HCT116 (cell line): ENCODE data around the gene ABHD4. TPM values are rescaled to one million over a fixed set of nuclear protein-coding genes. Genes with fewer than 3 reads are reported as not detected.

Source experiments
- total RNA-seq: library from RNA; stranded (reverse); gene quantifications from one replicate; pipeline ENCODE4 v1.2.1, GENCODE V29; 2021; ENCODE audit not compliant: unreplicated experiment

The ABHD4 gene
- total RNA-seq, 1 experiment from 2014 or later = 9.4 TPM

Other genes with a start within 250 kb of the ABHD4 start
- 162 TPM for gene DAD1, start 9.1 kb upstream of the ABHD4 start, total RNA-seq
- not detected for gene OR6J1, start 46.1 kb downstream of the ABHD4 start, total RNA-seq
- gene OXA1L, start 168.4 kb downstream of the ABHD4 start, total RNA-seq = 146 TPM
- 0.27 TPM for gene SLC7A7, start 217.1 kb downstream of the ABHD4 start, total RNA-seq
- gene MRPL52, start 231.6 kb downstream of the ABHD4 start, total RNA-seq = 134 TPM
- 17.8 TPM for gene MMP14, start 238.3 kb downstream of the ABHD4 start, total RNA-seq